ENCODE data around the gene SAMHD1.
A peak's percentile ranks its signal among the peaks of the same experiment; 100 is the strongest.

Gene SAMHD1

DNA sequence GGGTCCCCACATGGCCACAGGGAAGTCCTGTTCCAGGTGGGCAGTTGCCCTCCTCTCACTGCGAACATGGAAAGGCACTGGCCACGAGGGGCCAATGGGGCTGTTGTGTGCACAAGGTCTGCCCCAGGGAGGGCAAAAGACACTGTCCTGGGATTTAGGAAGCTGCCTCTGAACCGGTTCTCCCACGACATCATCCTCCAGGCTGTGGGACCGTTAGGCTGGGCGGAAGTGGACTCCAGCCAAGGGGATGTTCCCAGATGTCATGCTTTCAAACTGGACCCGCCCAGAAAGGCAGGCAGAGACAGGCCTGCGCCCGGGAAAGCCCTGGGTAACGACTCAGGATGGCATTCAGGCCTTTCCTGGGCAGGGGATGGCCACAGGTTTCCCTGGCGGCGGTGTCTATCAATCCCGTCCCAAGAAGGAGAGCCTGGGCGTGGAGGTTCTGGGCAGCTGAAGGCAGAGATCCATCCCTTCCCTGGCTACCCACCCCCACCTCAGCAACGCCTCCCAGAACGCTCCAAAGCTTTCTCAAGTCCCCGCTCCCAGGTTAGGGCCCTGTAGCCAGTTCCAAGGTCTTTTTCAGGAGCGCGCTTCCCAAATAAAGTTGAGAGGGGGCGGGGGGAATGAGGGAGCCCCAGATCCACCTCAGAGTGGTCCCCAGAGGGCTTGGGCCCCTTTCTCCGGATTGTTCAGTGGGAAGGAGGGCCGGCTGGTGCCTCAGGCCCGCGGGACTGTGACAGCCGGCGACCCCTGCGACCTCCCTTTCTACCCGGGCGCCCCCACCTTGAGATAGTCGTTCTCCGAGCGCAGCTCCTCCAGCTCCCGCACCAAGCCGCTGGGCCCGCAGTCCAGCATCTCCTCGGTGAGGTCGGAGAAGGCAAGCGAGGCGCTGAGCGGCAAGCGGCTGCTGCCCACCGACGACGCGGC is 89.4 kb downstream of the SAMHD1 start:
- H3K4me1 ChIP-seq (ENCODE audit: insufficient read depth, low read length) = peaks cover 36% of the 10 kb centered on the region
- no peaks in the 10 kb centered on the region for H3K9me3 ChIP-seq (ENCODE audit: insufficient read depth, low read length, severe bottlenecking)
- H3K9ac ChIP-seq (ENCODE audit: low read depth, low read length) = peak overlapping the region; percentile 87
- 0 out of 2 replicates have a peak overlapping the region, but pooled peaks have one; percentile 8 for H3K27ac ChIP-seq (ENCODE audit: low read length)
- peaks cover 32% of the 10 kb centered on the region for H3K36me3 ChIP-seq (ENCODE audit: insufficient read depth, low read length)
- peak overlapping the region; percentile 8 to 80; a peak in 3 of 4 replicates for H3K4me3 ChIP-seq (ENCODE audit: low read depth in 1 of 2, low read length in 2 of 2)
- TF ChIP-seq, protein P1, sequence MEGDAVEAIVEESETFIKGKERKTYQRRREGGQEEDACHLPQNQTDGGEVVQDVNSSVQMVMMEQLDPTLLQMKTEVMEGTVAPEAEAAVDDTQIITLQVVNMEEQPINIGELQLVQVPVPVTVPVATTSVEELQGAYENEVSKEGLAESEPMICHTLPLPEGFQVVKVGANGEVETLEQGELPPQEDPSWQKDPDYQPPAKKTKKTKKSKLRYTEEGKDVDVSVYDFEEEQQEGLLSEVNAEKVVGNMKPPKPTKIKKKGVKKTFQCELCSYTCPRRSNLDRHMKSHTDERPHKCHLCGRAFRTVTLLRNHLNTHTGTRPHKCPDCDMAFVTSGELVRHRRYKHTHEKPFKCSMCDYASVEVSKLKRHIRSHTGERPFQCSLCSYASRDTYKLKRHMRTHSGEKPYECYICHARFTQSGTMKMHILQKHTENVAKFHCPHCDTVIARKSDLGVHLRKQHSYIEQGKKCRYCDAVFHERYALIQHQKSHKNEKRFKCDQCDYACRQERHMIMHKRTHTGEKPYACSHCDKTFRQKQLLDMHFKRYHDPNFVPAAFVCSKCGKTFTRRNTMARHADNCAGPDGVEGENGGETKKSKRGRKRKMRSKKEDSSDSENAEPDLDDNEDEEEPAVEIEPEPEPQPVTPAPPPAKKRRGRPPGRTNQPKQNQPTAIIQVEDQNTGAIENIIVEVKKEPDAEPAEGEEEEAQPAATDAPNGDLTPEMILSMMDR (IDR thresholded peaks at IDR 0.05; ENCODE audit: borderline replicate concordance, extremely low read depth, low read length, poor library complexity, severe bottlenecking) = no peak
- TF ChIP-seq EZH2 (IDR thresholded peaks at IDR 0.05; ENCODE audit: borderline replicate concordance, low read depth, low read length, severe bottlenecking) = no peak
- peak overlapping the region; percentile 87 for H3K4me2 ChIP-seq (ENCODE audit: insufficient read depth, low read length)
- DNase-seq (no peak), ATAC-seq (ENCODE audit: insufficient read depth, low read depth) (no peak)
- H3K27me3 ChIP-seq (ENCODE audit: insufficient read depth, low read length, poor library complexity) = no peaks in the 10 kb centered on the region
- H2AFZ ChIP-seq (ENCODE audit: low read depth, low read length) = no peak overlapping the region
- H3K79me2 ChIP-seq (ENCODE audit: insufficient read depth, low read length) = peaks cover 44% of the 10 kb centered on the region
- peaks cover 30% of the 10 kb centered on the region for H4K20me1 ChIP-seq (ENCODE audit: insufficient read depth, low read length)

DNA sequence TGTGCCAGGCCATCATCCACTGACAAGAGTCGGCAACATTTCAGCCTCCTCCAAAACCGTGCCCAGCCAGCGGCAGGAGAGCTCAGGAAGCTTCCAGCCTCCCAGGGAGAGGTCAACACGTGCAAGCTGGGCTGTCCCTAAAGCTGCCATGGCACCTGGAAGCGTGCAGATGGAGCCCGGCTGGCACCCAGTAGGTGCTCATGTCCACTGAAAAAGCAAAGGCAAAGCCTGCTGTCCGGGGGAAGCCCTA is 90.0 kb downstream of the SAMHD1 start:
- no peak for DNase-seq
- Histone ChIP-seq H3K79me2 (ENCODE audit: insufficient read depth, low read length) (peaks cover 50% of the 10 kb centered on the region), H3K4me1 (ENCODE audit: insufficient read depth, low read length) (peaks cover 36% of the 10 kb centered on the region)

DNA sequence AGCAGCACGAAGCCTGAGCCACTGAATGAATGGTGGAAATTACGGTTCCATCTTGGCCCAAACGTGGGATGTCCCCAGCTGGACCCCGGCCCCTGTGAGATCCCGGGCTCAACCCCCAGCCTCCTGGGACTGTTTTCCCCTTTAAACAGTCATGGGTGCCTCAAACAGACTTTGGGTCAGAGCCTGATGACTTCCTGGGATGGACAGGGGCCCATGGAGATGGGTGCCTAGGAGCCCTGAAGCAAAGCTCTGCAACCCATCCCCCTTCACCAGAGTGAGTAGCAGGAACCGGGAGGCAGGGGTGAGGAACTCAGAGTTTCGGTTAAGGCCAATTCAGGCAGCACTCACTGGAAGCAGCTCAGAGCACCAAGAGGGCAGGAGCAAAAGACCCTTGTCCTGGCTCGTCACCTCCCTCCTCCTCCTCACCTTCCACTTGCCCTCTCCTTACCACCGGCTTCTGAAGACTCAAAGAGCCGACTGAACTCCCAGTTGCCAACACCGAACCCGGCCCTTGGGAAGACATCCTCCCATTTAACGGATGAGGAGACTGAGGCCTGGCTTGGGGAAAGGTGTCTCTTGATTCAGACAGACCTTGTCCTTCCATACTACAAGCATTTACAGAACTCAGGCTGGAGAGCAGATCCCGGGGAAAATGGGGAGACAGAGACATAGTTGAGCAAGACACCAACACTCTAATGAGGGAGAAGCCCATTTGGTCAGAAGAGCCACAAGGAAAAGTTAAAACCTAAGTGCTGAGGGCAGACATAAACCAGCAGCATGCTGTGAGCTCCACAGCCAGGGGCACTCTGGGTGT is 90.5 kb downstream of the SAMHD1 start:
- Histone ChIP-seq H3K4me2 (ENCODE audit: insufficient read depth, low read length) (peak overlapping the region; percentile 87), H3K79me2 (ENCODE audit: insufficient read depth, low read length) (peaks cover 53% of the 10 kb centered on the region), H3K9me3 (ENCODE audit: insufficient read depth, low read length, severe bottlenecking) (no peaks in the 10 kb centered on the region), H3K9ac (ENCODE audit: low read depth, low read length) (peak overlapping the region; percentile 87), H2AFZ (ENCODE audit: low read depth, low read length) (no peak overlapping the region), H3K4me3 (ENCODE audit: low read depth in 1 of 2, low read length in 2 of 2) (peak overlapping the region in 1 of 2 experiments; percentile 80; a peak in 2 of 4 replicates), H3K27me3 (ENCODE audit: insufficient read depth, low read length, poor library complexity) (no peaks in the 10 kb centered on the region), H4K20me1 (ENCODE audit: insufficient read depth, low read length) (peaks cover 35% of the 10 kb centered on the region), H3K4me1 (ENCODE audit: insufficient read depth, low read length) (peaks cover 36% of the 10 kb centered on the region), H3K36me3 (ENCODE audit: insufficient read depth, low read length) (peaks cover 36% of the 10 kb centered on the region), H3K27ac (ENCODE audit: low read length) (peak overlapping the region; percentile 8)
- DNase-seq = no peak
- TF ChIP-seq EZH2 (IDR thresholded peaks at IDR 0.05; ENCODE audit: borderline replicate concordance, low read depth, low read length, severe bottlenecking) = no peak
- ATAC-seq (ENCODE audit: insufficient read depth, low read depth) = no peak

More for the DNA sequence above, 90.0 kb downstream of the SAMHD1 start:
- no peak for TF ChIP-seq EZH2 (IDR thresholded peaks at IDR 0.05; ENCODE audit: borderline replicate concordance, low read depth, low read length, severe bottlenecking)
- TF ChIP-seq, protein P1 (IDR thresholded peaks at IDR 0.05; ENCODE audit: borderline replicate concordance, extremely low read depth, low read length, poor library complexity, severe bottlenecking) = no peak
- Histone ChIP-seq H3K9me3 (ENCODE audit: insufficient read depth, low read length, severe bottlenecking) (no peaks in the 10 kb centered on the region), H3K9ac (ENCODE audit: low read depth, low read length) (peak overlapping the region; percentile 87), H4K20me1 (ENCODE audit: insufficient read depth, low read length) (peaks cover 34% of the 10 kb centered on the region), H3K27ac (ENCODE audit: low read length) (0 out of 2 replicates have a peak overlapping the region, but pooled peaks have one; percentile 8), H3K4me2 (ENCODE audit: insufficient read depth, low read length) (peak overlapping the region; percentile 87), H3K36me3 (ENCODE audit: insufficient read depth, low read length) (peaks cover 36% of the 10 kb centered on the region), H2AFZ (ENCODE audit: low read depth, low read length) (no peak overlapping the region), H3K4me3 (ENCODE audit: low read depth in 1 of 2, low read length in 2 of 2) (peak overlapping the region in 1 of 2 experiments; percentile 80; a peak in 2 of 4 replicates), H3K27me3 (ENCODE audit: insufficient read depth, low read length, poor library complexity) (no peaks in the 10 kb centered on the region)
- no peak for ATAC-seq (ENCODE audit: insufficient read depth, low read depth)

Data from DND-41 (cell line).